GM03348 (cell line): ENCODE measurements around the gene FAM217B.

ENCODE experiments used
- DNase-seq: peaks from one replicate; pipeline ENCODE4 v3.0.0; 2012; ENCODE audit warnings: low spot score

The FAM217B gene, protein sequence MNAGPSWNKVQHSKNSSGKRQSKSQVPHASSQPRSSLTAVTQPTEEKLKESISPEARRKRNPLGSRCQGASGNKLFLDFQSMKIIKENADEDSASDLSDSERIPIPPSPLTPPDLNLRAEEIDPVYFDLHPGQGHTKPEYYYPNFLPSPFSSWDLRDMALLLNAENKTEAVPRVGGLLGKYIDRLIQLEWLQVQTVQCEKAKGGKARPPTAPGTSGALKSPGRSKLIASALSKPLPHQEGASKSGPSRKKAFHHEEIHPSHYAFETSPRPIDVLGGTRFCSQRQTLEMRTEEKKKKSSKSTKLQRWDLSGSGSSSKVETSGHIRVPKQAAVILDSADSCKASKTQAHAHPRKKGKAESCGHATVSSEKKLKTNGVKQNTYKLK

DNA sequence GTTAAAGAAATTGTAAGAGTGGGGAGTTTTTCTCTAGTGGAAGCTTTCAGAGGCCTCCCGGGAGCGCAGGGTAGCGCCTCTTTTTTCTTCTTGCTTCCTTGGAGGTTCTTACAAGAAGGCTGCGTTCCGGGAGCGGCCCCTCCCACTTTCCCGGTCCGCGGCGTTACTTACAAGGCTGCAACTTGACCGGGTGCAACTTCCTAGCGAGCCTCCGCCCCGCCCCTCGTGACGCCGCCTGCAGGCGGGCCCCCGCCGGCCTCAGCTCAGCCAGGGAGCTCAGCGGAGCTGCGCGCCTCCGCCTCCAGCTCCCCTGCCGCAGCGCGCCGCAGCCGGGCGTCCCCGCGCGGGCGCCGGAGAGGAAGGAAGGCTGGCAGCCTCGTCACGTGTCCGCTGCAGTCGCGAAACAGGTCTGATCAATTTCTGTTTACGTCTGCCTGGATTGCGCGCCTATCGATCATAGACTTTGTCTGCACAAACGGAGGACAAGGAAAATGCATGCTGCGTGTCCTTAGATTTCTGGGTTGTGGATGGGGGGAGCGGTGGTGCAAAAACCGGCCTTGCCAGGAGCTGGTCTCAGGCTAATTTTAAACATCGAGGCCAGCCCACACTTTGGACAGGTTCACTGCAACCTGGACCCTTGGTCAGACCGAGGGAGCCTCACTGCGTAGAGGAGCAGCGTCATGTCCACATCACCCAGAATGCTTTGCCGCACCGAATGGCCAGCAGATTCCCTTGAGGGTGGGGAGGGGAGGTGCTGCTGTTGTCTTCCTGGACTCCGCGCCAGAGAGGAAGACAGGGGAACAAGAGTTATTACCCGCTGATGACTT, at the start of gene FAM217B, which contains the start of gene PPP1R3D:
TSS of gene FAM217B (plus strand) at position 261 of the 827 bp plus-strand sequence. CDS start 3,555 bp downstream, outside the sequence.
TSS of gene PPP1R3D (minus strand) at position 177 of the 827 bp plus-strand sequence. CDS start 374 bp downstream, outside the sequence.
- peak; percentile 97 for DNase-seq

DNA sequence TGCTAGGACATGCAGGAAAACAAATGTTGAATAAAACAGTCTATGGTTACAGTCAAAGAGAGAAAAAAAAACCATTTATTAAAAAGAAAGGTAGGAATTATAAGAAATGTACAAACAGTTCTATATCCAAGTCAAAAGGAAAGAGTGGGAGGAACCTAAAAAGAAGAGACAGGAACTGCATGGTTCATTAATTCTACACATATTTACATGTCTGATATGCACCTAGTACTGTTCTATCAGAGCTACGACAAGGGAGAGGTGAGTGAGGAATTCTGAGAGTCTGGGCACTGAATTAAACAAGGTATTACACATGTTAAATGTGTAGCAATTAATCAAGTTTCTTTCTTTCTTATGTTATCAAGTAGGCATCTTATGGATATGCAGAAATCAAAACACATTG, 48.6 kb upstream of the FAM217B start:
- no peak for DNase-seq

DNA sequence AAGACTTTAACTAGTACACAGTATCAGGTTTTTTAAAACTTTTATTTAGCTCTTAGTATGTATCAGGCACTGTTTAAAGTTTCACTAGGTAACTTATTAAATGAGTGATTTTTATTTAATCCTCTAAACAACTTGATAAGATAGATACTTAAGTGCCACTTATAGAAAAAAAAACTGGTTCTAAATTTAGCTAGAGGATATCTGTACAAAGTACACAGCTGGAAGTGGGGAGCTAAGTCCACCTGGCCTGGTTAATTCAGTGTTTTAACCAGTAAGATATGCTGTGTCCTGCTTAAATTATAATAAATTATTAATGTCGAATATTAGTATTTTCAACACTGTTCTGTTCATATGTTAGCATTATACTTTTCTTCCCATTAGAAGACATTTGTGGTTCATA, 44.3 kb upstream of the FAM217B start:
- no peak for DNase-seq

DNA sequence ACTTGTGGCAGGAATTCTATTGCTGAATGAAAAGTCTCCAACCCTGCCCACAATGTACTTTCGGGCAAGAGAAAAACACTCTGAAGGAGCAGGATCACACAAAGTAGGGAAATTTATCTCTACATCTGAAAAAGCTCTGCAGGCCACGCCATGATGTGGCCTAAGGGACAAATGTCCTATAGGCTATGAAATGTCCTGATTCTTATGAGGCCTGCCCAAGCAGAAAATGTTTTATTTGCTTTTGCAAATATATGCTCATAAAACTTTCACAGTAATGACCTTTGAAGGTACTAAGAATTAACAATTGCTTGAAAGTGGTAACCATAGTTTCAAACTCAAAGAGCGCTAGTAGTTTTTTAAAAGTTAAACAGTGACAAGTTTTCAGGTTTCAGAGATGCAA, 37.7 kb upstream of the FAM217B start:
- DNase-seq: no peak

DNA sequence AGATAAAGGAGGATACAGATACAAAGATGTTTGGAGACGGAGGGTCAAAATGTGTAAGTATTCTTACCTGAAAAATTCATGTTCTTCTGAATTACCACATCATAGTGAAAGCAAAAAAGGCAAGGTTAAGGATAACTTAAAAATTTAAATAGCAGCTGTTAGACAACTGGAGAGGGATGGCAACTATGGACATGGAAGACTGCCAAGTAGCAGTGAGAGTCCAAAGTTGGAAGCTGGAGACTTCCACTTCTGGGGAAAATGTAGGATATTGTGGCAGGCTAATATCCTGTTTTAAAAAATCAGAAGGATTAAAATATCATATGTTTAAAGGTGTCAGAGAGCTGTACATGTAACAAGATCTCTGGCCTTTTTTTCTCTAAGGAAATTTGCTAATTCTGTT, 36.6 kb upstream of the FAM217B start:
- no peak for DNase-seq

DNA sequence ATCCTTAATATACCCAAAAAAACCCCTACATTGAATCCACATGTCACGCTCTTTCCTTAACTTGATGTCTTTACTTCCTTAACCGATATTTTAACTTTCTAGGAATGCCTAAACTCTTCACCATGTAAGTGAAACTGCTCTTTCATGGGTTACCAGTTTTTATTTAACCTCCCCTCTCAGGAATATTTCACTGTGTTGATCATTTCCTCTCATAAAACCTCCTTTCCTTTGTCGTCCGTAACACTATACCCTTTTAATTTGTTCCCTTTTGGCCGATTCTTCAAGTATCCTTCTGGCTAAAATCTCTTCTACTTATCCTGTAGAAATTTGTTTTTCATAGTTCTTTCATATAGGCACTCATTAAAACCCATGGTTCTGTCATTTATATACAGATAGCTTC, 31.3 kb upstream of the FAM217B start:
- DNase-seq: no peak

DNA sequence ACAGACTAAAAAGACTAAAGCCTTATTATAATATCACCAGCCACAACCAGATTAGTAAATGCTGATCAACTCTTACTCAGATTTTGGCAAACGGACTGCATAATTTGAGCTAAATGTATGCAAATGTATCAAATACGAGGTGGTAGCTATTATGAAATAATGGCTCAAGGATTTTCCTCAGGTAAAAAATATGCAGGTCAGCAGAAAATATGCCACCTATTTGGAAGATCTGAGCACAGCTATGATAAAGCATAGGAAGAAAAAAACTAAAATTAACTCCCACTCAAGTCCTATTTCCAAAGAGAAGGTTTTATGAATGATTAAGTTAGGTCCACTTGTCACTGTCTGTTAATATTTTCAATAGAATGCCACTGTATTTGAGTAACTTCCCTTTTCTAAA, 29.1 kb upstream of the FAM217B start:
- DNase-seq: no peak

DNA sequence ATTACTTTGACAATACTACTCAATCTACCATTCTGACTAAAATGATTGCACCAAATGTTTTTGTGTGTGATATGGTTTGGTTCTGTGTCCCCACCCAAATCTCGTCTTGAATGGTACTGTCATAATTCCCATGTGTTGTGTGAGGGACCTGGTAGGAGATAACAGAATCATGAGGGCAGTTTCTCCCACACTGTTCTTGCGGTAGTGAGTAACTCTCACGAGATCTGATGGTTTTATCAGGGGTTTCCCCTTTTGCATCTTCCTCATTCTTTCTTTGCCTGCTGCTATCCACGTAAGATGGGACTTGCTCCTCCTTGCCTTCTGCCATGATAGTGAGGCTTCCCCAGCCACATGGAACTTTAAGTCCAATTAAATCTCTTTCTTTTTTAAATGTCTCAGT, 27.6 kb upstream of the FAM217B start:
- DNase-seq: no peak

DNA sequence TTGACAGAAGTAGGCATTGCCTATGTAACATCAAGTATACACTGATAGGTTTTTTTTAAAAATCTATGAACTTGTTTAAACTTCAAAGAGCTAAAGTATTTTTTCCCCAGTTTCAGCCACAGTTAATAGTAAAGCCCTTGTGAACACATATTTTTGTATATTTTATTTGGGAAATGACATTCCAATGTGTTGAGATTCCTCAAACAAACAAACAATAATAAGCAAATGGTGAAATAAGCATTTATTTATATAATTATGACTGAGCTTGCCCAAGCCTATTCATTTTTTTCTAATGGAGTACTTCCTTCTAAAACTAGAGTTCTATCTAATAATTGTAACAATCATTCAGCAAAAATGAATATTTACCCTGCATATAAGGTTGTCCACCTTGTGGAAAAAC, 19.2 kb upstream of the FAM217B start:
- DNase-seq: no peak

DNA sequence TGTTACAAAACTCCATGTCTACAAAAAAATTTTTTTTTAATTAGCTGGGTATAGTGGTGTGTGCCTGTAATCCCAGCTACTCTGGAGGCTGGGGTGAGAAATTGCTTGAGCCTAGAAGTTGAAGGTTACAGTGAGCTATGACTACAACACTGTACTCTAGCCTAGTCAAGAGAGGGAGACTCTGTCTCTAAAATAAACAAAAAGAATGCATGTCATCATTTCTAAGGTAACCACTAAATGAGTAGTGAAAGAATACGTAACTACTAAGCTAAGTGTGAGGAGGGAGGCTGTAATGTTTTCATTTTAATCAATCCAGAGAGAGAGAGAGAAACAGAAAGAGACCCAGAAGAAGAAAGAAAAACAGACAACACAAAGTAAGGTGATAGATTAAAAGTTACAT, 16.7 kb upstream of the FAM217B start:
- DNase-seq: no peak

DNA sequence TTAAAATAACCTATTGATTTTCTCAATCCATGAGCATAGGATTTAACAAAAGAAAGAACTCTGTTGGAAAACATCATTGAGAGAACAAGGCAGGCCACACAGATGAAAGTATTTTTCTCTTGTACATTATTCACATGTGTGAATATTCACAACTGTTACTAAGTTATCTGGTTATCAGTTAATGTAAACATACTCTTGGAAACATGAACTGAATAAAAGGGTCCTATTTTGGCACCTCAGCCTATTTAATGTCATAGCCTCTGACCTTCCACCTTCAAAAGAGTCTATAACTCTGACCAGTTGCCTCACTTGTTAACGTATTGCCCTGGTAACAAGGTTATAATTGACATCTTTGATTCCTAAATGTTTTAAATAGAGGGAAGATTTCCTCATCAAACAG, 14.8 kb upstream of the FAM217B start:
- DNase-seq: no peak

DNA sequence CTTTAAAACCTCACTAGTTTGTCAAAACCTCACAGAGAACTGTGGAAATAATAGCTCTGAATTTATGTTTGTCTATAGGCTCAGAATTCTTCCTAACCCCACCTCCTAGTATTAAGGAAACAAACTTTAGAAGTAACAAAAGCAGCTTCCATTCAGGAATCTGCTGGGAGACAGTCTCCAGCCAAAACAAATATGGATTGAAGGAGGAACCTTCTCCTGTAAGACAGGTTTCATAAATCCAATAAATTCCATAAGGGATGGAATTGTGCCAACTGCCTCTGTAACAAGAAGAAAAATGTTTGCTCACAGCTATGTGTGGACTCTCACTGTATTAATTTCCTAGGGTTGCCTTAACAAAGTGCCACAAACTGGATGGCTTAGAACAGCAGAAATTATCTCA, 14.3 kb upstream of the FAM217B start:
- no peak for DNase-seq

DNA sequence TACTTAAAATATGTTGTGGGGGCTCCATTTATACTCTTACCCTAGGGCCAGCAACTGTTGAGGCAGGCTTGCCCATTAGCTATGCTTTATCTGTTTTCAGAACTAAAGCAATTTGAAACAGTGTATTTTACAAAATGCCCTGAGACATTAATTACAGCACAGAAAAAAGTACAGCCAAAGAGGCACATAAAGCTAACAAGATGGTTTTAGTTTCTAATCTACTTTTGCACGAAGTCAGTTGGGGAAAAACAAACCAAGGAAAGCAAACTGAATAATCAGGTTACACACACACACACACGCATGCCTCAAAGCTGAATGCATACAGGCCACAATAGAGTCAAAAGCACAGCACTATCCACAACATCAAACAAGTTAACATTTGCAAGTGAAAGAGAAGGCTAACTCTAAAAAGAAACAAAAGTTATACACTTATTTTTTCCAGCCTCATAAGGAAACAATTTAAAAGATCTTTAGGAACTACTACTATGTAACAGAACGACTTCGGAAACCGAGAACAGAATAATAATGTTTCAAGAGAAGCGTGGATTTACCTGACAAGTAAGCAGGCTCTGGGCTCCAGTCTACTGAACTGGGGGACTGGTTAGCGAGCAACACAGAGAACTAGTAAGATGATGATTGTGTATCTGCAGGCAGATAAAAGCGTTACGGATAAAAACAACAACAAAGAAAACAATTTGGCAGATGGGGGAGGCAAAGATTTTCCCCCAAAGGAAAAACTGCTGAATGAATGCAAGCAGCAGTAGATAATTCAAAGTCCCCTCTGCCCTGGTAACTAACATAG, 8.5 kb upstream of the FAM217B start:
- DNase-seq: no peak

DNA sequence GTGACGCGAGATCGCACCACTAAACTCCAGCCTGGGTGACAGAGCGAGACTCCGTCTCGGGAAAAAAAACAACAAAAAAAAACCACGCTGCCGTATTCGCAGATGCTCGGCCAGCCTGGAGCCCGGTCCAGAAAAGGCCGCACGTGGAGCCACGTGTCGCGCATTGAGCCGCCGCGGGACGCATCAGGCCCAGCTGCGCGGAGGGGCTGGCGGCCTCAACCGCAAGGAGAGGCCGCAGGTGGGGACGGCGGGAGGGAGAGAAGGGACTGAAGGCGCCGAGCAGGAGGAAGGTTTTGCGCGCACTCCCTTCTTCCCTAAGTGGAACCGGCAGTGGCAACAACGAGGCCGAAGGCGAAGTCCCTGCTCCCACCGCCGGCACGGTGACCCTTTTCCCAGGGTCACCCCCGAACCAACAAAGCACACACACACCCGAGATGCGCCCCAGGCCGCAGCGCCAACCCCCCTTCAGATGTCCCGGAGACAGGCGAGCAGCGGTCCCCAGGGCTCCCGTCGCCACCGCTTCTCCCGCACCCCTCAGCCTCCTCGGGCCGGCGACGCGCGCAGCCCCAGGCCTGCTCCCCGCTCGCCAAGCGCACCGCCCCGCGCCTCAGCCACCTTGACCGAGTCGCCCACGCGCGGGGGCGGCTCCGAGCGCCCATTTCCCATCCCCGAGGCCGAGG, 7.4 kb upstream of the FAM217B start:
- DNase-seq: no peak

DNA sequence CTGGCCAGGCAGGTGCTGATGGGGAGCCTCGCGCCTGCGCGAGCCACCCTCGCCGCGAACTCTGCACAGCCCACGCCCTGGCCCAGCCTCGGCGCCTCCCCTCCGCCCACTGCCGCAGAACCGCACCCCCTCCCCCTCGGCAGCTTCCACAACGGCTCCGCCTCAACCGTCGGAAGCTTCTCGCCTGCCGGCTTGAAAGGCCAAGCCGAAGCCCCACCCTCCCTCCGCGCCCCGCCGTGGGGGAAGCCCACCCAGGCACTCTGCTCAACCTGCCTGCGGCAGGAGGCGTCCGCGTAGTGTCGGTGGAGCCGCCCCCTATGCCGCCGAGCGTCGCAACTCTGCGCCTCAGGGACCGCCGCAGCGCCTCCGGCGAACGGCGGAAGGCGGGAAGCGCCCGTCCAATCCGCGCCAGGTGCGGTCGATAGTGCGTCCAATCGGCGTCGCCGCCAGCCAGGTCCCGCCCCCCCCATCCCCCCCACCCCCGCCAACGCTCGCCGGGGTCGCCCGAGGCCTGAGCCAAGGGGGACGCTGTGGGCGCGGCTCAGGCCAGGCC, 6.8 kb upstream of the FAM217B start, which contains the start of gene SYCP2:
TSS of gene SYCP2 (minus strand) at position 342 of the 553 bp plus-strand sequence. CDS start 11,224 bp downstream, outside the sequence.
- peak; percentile 90 for DNase-seq

DNA sequence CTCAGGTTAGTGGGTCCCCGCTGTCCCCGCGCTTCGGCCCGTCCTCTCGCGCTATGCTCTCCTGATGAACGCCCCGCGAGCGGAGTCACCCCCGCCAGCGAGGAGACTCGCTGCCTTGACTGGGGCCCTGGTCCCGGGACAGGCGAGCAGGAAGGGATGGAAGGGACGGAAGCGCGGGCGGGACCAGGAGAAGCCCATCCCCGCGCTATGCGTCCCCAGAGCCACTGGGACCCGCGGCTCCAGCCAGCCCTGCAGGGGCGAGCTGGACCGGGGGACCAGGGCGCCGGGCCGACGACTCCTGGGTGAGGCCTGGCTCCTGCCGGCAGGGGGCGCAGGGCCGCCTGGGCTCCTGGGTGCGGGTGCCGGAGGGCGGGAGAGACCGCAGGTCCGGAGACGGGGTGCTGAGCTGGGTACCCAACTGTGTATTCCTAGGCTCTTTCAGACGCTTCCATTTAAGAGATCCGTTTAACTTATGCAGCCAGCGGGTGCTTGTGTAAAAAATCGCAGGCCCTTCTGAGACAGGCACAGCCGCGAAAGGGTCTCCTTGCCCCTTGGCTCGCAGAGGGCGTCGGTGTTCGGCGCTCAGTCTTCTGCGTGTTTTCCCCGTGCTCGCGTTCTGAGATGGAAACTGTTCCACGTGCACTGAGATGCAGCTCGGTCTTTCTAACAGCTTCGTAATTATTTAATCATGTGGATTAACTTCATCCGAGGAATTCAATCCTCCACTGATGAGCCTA, 6.2 kb upstream of the FAM217B start:
- DNase-seq: peak; percentile 96

DNA sequence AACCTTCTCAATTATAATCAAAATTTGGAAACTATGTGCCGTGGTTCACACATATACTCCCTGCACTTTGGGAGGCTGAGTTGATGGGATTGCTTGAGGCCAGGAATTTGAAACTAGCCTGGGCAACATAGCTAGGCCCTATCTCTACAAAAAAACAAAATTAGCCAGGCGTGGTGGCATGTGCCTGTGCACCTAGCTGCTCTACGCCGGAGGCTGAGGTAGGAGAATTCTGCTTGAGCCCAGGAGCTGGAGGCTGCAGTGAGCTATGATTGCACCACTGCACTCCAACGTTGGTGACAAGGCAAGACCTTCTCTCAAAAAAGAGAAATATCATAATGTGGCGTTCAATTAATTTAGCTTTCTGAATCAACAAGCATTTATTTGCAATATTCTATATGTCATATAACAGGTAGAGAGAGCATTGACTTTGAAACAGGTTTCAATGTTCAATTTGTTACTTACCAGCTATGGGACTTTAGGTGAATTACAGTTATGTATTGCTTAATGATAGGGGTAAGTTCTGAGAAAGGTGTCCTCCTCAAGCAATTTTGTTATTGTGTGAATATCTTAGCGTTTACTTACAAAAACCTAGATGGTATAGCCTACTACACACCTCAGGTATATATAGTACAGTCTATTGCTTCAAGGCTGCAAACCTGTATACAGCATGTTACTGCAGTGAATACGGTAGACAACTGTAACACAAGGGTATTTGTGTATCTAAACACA, 4.6 kb upstream of the FAM217B start:
- no peak for DNase-seq

DNA sequence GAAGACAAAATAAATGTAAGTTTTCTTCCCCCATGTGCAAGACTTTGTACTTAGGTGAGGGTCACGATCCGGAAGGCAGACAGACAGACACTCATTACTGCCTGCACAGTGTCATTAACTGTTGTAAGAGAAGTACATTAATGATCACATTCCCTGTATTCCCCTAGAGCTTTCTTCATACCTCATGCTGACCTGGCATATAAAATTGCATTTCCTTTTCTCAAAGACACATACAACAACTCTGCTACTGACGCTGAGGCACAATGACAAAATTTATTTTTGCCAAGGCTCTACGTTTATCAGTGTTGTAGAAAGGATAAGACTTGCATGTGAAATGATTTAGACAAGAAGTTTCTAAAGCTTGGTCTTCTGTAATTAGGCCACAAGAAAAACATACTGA, 3.8 kb upstream of the FAM217B start:
- DNase-seq: no peak

DNA sequence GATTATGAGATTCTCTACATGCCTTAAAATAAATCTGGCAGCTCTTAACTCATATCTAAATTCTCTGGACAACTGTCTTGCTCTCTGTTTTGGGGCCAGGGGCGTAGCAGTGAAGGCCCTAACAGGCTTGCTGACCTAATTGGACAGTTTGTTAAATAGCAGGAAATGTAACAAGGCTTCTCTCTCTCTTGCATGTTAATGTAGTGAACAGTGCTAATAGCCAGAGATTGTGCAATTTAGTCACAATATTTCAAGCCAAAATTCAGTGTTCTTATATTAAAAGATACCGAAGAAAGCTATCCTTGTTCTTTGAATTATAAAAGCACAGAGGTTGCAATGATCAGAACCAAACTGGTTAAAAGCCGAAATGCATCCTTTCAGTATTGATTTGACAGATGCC, 3.0 kb upstream of the FAM217B start:
- DNase-seq: no peak

DNA sequence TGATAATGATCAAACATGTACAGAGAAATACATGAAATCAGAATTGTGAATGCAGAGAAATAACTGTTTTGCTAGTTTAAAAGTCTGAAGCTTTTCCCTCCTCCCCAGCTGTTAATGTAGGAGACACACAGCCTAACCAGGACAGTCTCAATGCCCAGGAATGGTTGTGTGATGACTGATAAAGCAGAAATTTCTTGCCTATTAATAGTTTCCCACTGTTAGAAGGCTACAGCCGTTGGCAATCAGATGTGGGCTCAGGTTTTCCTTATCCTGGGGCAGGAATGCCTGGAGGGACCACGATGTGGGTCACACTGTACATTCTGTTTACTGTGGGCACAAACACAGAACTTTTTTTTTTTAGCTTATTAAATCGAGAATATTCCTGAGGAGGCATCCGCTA, 2.0 kb upstream of the FAM217B start:
- peak; percentile 64 for DNase-seq
